Measurements from ENCODE around the gene RASSF8.

The RASSF8 gene

DNA sequence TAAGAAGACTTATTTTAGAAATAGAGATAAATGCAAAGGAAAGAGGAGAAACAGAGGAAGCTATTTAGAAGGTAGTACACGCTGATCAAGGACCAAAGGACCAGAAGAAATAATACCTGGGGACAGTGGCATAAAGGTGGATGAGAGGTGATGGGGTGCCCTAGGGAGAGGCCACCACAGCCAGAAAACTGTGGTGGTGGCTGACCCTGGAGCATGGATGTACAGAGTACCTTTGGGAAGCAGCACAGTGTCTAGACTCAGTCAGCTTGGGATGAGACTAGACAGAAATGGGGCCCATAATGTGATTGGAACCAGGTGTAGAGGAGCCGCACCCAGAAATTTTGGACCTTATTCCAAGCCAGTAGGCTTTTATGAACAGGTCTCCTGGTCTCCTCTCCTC is 17.2 kb downstream of the RASSF8 start:
- TF ChIP-seq, protein P1, sequence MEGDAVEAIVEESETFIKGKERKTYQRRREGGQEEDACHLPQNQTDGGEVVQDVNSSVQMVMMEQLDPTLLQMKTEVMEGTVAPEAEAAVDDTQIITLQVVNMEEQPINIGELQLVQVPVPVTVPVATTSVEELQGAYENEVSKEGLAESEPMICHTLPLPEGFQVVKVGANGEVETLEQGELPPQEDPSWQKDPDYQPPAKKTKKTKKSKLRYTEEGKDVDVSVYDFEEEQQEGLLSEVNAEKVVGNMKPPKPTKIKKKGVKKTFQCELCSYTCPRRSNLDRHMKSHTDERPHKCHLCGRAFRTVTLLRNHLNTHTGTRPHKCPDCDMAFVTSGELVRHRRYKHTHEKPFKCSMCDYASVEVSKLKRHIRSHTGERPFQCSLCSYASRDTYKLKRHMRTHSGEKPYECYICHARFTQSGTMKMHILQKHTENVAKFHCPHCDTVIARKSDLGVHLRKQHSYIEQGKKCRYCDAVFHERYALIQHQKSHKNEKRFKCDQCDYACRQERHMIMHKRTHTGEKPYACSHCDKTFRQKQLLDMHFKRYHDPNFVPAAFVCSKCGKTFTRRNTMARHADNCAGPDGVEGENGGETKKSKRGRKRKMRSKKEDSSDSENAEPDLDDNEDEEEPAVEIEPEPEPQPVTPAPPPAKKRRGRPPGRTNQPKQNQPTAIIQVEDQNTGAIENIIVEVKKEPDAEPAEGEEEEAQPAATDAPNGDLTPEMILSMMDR (IDR thresholded peaks at IDR 0.05; ENCODE audit: low read depth, low read length, missing control alignments), result no peak

DNA sequence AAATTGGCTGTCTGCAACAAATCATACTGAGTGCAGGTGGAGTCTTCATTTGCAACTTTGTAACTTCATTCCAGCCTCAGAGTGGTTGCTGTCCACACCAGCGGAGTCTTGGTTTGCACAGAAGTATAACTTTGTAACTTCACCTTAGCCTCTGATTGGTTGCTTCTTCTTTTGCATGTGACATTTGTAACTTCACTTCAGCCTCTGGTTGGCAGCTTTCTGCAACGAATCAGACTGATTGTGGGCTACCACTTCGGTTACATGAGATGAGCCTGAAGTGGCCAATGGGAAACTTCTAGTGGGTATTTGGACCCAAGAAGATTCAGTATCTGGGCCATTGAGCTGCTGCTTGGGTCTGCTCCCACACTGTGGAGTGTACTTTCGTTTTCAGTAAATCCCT is 17.8 kb downstream of the RASSF8 start:
- H3K4me3 ChIP-seq (ENCODE audit: low read depth, low read length), result no peak overlapping the region
- TF ChIP-seq, protein P1 (IDR thresholded peaks at IDR 0.05; ENCODE audit: low read depth, low read length, missing control alignments), result no peak
- no peak for DNase-seq
- H3K27me3 ChIP-seq (replicated peaks), result no peaks in the 10 kb centered on the region
- in situ Hi-C loops (cut with HindIII; ENCODE audit: low pct_ligation_motif_present, low sequenced_read_pairs), result no loop called here
- H3K36me3 ChIP-seq (replicated peaks), result no peaks in the 10 kb centered on the region
- H3K27ac ChIP-seq, result no peak overlapping the region

More for the DNA sequence above, 17.2 kb downstream of the RASSF8 start:
- in situ Hi-C loops (cut with HindIII; ENCODE audit: low pct_ligation_motif_present, low sequenced_read_pairs), result no loop called here
- Histone ChIP-seq H3K27ac (no peak overlapping the region), H3K27me3 (replicated peaks) (no peaks in the 10 kb centered on the region), H3K4me3 (ENCODE audit: low read depth, low read length) (no peak overlapping the region), H3K36me3 (replicated peaks) (no peaks in the 10 kb centered on the region)
- no peak for DNase-seq

DNA sequence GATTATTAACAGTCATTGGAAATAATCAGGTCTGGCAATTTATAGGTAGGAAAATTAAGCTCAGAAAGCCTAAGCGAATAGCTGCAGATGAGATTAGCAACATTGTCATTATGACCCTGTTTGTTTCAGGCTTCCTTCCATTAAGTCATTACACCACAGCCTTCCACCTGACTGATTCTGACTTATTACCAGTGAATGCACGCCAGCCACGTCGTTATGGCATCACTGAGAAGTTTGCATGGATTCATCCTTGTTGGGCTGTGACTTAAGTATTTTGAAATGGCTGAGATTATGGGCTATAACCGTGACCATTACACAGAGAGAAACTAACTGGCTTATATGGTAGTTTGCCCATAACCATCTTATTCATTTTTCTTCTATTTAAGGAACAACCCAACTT is 18.6 kb downstream of the RASSF8 start:
- no peak overlapping the region for H3K27ac ChIP-seq
- TF ChIP-seq, protein P1 (IDR thresholded peaks at IDR 0.05; ENCODE audit: low read depth, low read length, missing control alignments), result no peak
- H3K27me3 ChIP-seq (replicated peaks), result no peaks in the 10 kb centered on the region
- H3K36me3 ChIP-seq (replicated peaks), result no peaks in the 10 kb centered on the region
- DNase-seq, result no peak
- no peak overlapping the region for H3K4me3 ChIP-seq (ENCODE audit: low read depth, low read length)
- in situ Hi-C loops (cut with HindIII; ENCODE audit: low pct_ligation_motif_present, low sequenced_read_pairs), result no loop called here

DNA sequence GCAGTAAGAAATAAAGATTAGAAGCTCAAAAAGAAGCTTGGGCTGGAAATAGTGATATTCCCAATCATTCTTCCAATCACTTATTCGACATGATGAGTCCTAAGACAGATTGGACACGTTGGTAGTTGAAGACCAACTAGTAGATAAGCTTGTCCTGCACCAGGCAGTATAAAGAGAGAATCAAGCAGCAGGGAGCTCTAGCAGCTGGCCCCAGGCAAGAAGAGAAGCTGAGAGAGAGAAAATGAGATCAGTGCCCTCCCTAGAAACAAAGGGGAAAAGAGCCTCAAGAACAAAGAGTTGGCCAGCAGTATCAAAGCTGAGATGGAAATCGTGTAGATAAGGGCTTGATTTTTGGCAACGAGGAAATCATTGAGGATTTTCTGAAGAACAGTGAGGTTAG is 20.6 kb downstream of the RASSF8 start:
- TF ChIP-seq, protein P1 (IDR thresholded peaks at IDR 0.05; ENCODE audit: low read depth, low read length, missing control alignments), result no peak
- Histone ChIP-seq H3K27me3 (replicated peaks) (no peaks in the 10 kb centered on the region), H3K27ac (no peak overlapping the region), H3K4me3 (ENCODE audit: low read depth, low read length) (no peak overlapping the region), H3K36me3 (replicated peaks) (no peaks in the 10 kb centered on the region)
- DNase-seq, result no peak
- in situ Hi-C loops (cut with HindIII; ENCODE audit: low pct_ligation_motif_present, low sequenced_read_pairs), result no loop called here

DNA sequence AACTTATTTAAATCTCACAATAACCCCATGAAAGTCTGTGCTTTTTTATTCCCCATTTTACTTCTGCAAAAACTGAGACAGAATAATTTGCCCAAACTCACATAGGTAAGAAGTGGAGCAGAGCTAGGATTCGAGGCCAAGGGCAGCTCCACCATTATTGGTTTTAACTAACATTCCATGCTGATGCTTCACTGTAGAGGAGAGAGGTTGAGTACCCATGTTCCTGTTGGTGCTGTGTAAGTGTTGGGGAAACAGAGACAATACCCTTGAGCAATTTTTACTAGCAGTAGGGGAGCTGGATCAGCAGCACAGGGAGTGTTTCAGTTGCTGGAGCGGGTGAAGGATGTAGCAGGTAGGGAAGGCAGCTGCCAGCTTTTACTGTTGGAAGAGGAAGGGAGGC is 21.1 kb downstream of the RASSF8 start:
- no peak for DNase-seq
- H3K4me3 ChIP-seq (ENCODE audit: low read depth, low read length), result no peak overlapping the region
- in situ Hi-C loops (cut with HindIII; ENCODE audit: low pct_ligation_motif_present, low sequenced_read_pairs), result no loop called here
- no peaks in the 10 kb centered on the region for H3K36me3 ChIP-seq (replicated peaks)
- no peaks in the 10 kb centered on the region for H3K27me3 ChIP-seq (replicated peaks)
- no peak overlapping the region for H3K27ac ChIP-seq
- TF ChIP-seq, protein P1 (IDR thresholded peaks at IDR 0.05; ENCODE audit: low read depth, low read length, missing control alignments), result no peak

DNA sequence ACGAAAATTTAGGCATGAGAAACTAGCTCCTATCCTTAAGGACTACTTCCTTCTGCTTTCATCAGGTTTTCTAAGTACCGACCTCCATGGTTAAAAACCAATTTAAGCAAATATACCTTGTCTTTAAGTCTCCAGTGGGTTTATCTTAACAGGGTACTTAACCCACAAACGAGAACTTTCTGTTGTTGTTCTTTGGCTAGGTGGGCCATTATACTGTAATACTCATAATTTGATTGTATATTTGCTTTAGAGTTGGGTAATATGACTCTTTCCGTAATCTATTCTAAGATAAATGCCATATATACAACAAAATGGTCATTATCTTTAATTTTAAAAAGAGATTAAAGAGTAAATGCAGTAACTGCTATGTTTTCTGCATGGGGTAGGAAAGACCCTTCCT is 21.6 kb downstream of the RASSF8 start:
- Histone ChIP-seq H3K36me3 (replicated peaks) (no peaks in the 10 kb centered on the region), H3K4me3 (ENCODE audit: low read depth, low read length) (no peak overlapping the region), H3K27ac (no peak overlapping the region), H3K27me3 (replicated peaks) (no peaks in the 10 kb centered on the region)
- no peak for DNase-seq
- in situ Hi-C loops (cut with HindIII; ENCODE audit: low pct_ligation_motif_present, low sequenced_read_pairs), result no loop called here
- TF ChIP-seq, protein P1 (IDR thresholded peaks at IDR 0.05; ENCODE audit: low read depth, low read length, missing control alignments), result no peak

Measured in brain microvascular endothelial cell (primary cell).